Measurements from ENCODE around the gene XG. TPM values are rescaled to one million over a fixed set of nuclear protein-coding genes. Genes with fewer than 3 reads are reported as not detected.

The XG gene
- total RNA-seq, 1 experiment from 2014 or later = not detected

- no peaks in the 10 kb centered on the region for H3K27me3 ChIP-seq (ENCODE audit: insufficient read depth, low read depth)
- peak overlapping the region; percentile 67 for H3K4me2 ChIP-seq
- no peak for DNase-seq
- no peak overlapping the region for H3K4me3 ChIP-seq
- ChIA-PET CTCF (no interaction called here), POLR2A (ENCODE audit: unreplicated experiment) (no interaction called here)
- no peaks in the 10 kb centered on the region for H3K9me2 ChIP-seq (ENCODE audit: insufficient read depth)
- peaks cover 52% of the 10 kb centered on the region for H3K4me1 ChIP-seq (replicated peaks; ENCODE audit: insufficient read depth)
- no peaks in the 10 kb centered on the region for H3K9me3 ChIP-seq (ENCODE audit: insufficient read depth, low read depth)
- intact Hi-C loops (cut with micrococcal nuclease; ENCODE audit: unreplicated experiment) = no loop called here
- H4K20me1 ChIP-seq (ENCODE audit: insufficient read depth) = no peaks in the 10 kb centered on the region
- TF ChIP-seq EZH2 (IDR thresholded peaks at IDR 0.05; ENCODE audit: low read depth) (no peak), CTCF (conservative IDR thresholded peaks at IDR 0.05) (no peak)
- H3K36me3 ChIP-seq (ENCODE audit: low read depth) = no peaks in the 10 kb centered on the region
- no peak overlapping the region for H2AFZ ChIP-seq
- no TSS peak for BruUV-seq (replicated peaks)
- H3F3A ChIP-seq (ENCODE audit: insufficient read depth, low read depth) = peaks cover 61% of the 10 kb centered on the region
- H3K27ac ChIP-seq = peak overlapping the region; percentile 73
- peaks cover 61% of the 10 kb centered on the region for H3K79me2 ChIP-seq (ENCODE audit: low read depth)
Observed at GRCh38 chrX:2709556-2709955, 42.3 kb upstream of the XG start.

GRCh38 chrX:2710041-2710840, 41.6 kb upstream of the XG start:
- H3K4me1 ChIP-seq (replicated peaks; ENCODE audit: insufficient read depth) = peaks cover 50% of the 10 kb centered on the region
- intact Hi-C loops (cut with micrococcal nuclease; ENCODE audit: unreplicated experiment) = no loop called here
- BruUV-seq (replicated peaks) = TSS peak; percentile 63

GRCh38 chrX:2711441-2711840, 40.4 kb upstream of the XG start:
- Histone ChIP-seq H2AFZ (no peak overlapping the region), H3K4me3 (no peak overlapping the region), H3K4me1 (replicated peaks; ENCODE audit: insufficient read depth) (peaks cover 44% of the 10 kb centered on the region), H3K36me3 (ENCODE audit: low read depth) (no peaks in the 10 kb centered on the region), H3F3A (ENCODE audit: insufficient read depth, low read depth) (peaks cover 58% of the 10 kb centered on the region), H3K27ac (no peak overlapping the region), H3K9me3 (ENCODE audit: insufficient read depth, low read depth) (no peaks in the 10 kb centered on the region), H4K20me1 (ENCODE audit: insufficient read depth) (no peaks in the 10 kb centered on the region), H3K79me2 (ENCODE audit: low read depth) (peaks cover 45% of the 10 kb centered on the region), H3K27me3 (ENCODE audit: insufficient read depth, low read depth) (no peaks in the 10 kb centered on the region), H3K4me2 (no peak overlapping the region), H3K9me2 (ENCODE audit: insufficient read depth) (no peaks in the 10 kb centered on the region)
- POLR2A ChIA-PET (ENCODE audit: unreplicated experiment) = no interaction called here
- no TSS peak for BruUV-seq (replicated peaks)
- CTCF ChIA-PET = no interaction called here
- intact Hi-C loops (cut with micrococcal nuclease; ENCODE audit: unreplicated experiment) = no loop called here
- TF ChIP-seq CTCF (conservative IDR thresholded peaks at IDR 0.05) (no peak), EZH2 (IDR thresholded peaks at IDR 0.05; ENCODE audit: low read depth) (no peak)
- DNase-seq = no peak

More at GRCh38 chrX:2710041-2710840, 41.6 kb upstream of the XG start:
- Histone ChIP-seq H3K9me3 (ENCODE audit: insufficient read depth, low read depth) (no peaks in the 10 kb centered on the region), H3K36me3 (ENCODE audit: low read depth) (no peaks in the 10 kb centered on the region), H3K27ac (peak overlapping the region; percentile 73), H2AFZ (peak overlapping the region; percentile 25; the same call in 1 of the 2 replicates), H3K4me3 (peak overlapping the region; percentile 22; the same call in 1 of the 2 replicates), H4K20me1 (ENCODE audit: insufficient read depth) (no peaks in the 10 kb centered on the region), H3K4me2 (peak overlapping the region; percentile 67), H3K79me2 (ENCODE audit: low read depth) (peaks cover 54% of the 10 kb centered on the region), H3K27me3 (ENCODE audit: insufficient read depth, low read depth) (no peaks in the 10 kb centered on the region), H3F3A (ENCODE audit: insufficient read depth, low read depth) (peaks cover 61% of the 10 kb centered on the region), H3K9me2 (ENCODE audit: insufficient read depth) (no peaks in the 10 kb centered on the region)
- TF ChIP-seq CTCF (conservative IDR thresholded peaks at IDR 0.05) (no peak), EZH2 (IDR thresholded peaks at IDR 0.05; ENCODE audit: low read depth) (no peak)
- ChIA-PET POLR2A (ENCODE audit: unreplicated experiment) (no interaction called here), CTCF (no interaction called here)
- DNase-seq = peak; percentile 33 to 72

Measured in PC-9 (cell line).